Vagina (tissue), 2 donors: ENCODE results near the gene ZFYVE16. TPM values are rescaled to one million over a fixed set of nuclear protein-coding genes. Genes with fewer than 3 reads are reported as not detected.
"Not testable (repeated sequence)": the region's sequence is repeated elsewhere in the genome, so short reads cannot be mapped to it uniquely, and the experiment has no call there.

ENCODE experiments used
- DNase-seq, 2 donors: peaks; one replicate each; pipeline ENCODE4 v3.0.0-alpha.2; 2017; ENCODE audit errors: extremely low spot score in 2 of 2
- H3K27ac ChIP-seq: fragments of 200-600 bp; sonication (generic); one replicate; pipeline ENCODE4 v1.5.1; 2019
- H3K27me3 ChIP-seq: fragments of 200-600 bp; sonication (generic); one replicate; pipeline ENCODE4 v1.5.1; 2019
- H3K36me3 ChIP-seq, 2 donors: fragments of 200-600 bp; sonication (generic); one replicate each; pipeline ENCODE4 v1.5.1; 2017 to 2019
- H3K4me1 ChIP-seq: fragments of 200-600 bp; sonication (generic); one replicate; pipeline ENCODE4 v1.5.1; 2019
- H3K4me3 ChIP-seq, 2 donors: fragments of 200-600 bp; sonication (generic); 1 replicate in 1 of 2; 2 replicates in 1 of 2; pipeline ENCODE4 v1.5.1; 2016 to 2019
- H3K9me3 ChIP-seq: fragments of 200-600 bp; sonication (generic); one replicate; pipeline ENCODE4 v1.5.1; 2019
- POLR2A ChIP-seq, 2 donors: fragments of 450-650 bp; IDR thresholded peaks; one replicate each; pipeline ENCODE4 v1.6.1; 2017; ENCODE audit warnings: antibody characterized with exemption in 2 of 2, mild to moderate bottlenecking in 2 of 2, moderate library complexity in 2 of 2
- POLR2AphosphoS5 ChIP-seq, 2 donors: sonication (generic); formaldehyde crosslinking; IDR thresholded peaks; one replicate each; pipeline ENCODE4 v1.9.0; 2017; ENCODE audit warnings: antibody characterized with exemption in 2 of 2, mild to moderate bottlenecking in 2 of 2, low read depth in 1 of 2; ENCODE audit not compliant: insufficient read depth in 1 of 2
- intact Hi-C: fragments of 100-400 bp; cut with DNase I; formaldehyde crosslinking; loops from one replicate; pipeline ENCODE4 v1.15.1; 2023
- total RNA-seq: library from RNA; depleted of rRNA; stranded (reverse); fragments of >200 nt; gene quantifications from one replicate; pipeline ENCODE4 v1.2.3, GENCODE V29; 2016
- TF ChIP-seq, protein P1 (sequence below), 3 experiments: fragments of 450-650 bp in 2 of 3; fragments of 200-600 bp in 1 of 3; sonication (generic) in 1 of 3; IDR thresholded peaks; one replicate each; pipeline ENCODE4 v1.5.1; 2017 to 2019; ENCODE audit warnings: antibody characterized with exemption in 3 of 3, mild to moderate bottlenecking in 2 of 3, moderate library complexity in 2 of 3

Gene ZFYVE16
- total RNA-seq, 1 donor from 2014 or later: 28.2 TPM

- TF ChIP-seq POLR2AphosphoS5 (IDR thresholded peaks at IDR 0.05; ENCODE audit: insufficient read depth in 1 of 2, low read depth in 1 of 2): no peak
- TF ChIP-seq, protein P1, sequence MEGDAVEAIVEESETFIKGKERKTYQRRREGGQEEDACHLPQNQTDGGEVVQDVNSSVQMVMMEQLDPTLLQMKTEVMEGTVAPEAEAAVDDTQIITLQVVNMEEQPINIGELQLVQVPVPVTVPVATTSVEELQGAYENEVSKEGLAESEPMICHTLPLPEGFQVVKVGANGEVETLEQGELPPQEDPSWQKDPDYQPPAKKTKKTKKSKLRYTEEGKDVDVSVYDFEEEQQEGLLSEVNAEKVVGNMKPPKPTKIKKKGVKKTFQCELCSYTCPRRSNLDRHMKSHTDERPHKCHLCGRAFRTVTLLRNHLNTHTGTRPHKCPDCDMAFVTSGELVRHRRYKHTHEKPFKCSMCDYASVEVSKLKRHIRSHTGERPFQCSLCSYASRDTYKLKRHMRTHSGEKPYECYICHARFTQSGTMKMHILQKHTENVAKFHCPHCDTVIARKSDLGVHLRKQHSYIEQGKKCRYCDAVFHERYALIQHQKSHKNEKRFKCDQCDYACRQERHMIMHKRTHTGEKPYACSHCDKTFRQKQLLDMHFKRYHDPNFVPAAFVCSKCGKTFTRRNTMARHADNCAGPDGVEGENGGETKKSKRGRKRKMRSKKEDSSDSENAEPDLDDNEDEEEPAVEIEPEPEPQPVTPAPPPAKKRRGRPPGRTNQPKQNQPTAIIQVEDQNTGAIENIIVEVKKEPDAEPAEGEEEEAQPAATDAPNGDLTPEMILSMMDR (IDR thresholded peaks at IDR 0.05): no peak
- TF ChIP-seq POLR2A (IDR thresholded peaks at IDR 0.05): no peak
- Histone ChIP-seq H3K36me3 (no peaks in the 10 kb centered on the region), H3K27ac (no peak overlapping the region), H3K27me3 (no peaks in the 10 kb centered on the region), H3K9me3 (no peaks in the 10 kb centered on the region), H3K4me1 (peaks cover 34% of the 10 kb centered on the region), H3K4me3 (no peak overlapping the region)
- no peak for DNase-seq
- intact Hi-C loops: no loop called here
Observed at GRCh38 chr5:80411589-80412219, 3.8 kb downstream of the ZFYVE16 start.

DNA sequence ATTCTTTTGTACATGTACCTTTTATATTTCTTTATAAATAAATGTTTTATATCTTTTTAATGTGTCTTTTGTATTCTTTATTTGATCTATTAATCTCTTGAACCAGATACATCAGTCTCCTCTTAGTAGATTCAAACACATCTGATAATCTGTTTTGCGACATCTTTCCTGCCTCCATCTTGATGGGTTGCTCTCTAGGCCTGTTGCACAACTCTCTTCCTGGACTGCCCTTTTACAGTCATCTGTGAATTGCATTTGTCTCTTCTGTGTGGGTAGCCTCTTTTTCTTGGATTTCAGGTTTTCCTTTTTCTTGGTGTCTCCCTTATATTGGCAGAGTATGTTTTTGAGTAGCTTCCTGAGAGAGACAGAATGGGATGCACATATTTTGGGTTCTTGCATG is 6.2 kb downstream of the ZFYVE16 start:
- Histone ChIP-seq H3K27ac (no peak overlapping the region), H3K27me3 (no peaks in the 10 kb centered on the region), H3K4me3 (no peak overlapping the region), H3K9me3 (no peaks in the 10 kb centered on the region), H3K4me1 (peaks cover 25% of the 10 kb centered on the region), H3K36me3 (no peaks in the 10 kb centered on the region)
- no peak for DNase-seq
- intact Hi-C loops: no loop called here
- TF ChIP-seq POLR2AphosphoS5 (IDR thresholded peaks at IDR 0.05; ENCODE audit: insufficient read depth in 1 of 2, low read depth in 1 of 2) (no peak), POLR2A (IDR thresholded peaks at IDR 0.05) (no peak)
- TF ChIP-seq, protein P1 (IDR thresholded peaks at IDR 0.05): no peak

DNA sequence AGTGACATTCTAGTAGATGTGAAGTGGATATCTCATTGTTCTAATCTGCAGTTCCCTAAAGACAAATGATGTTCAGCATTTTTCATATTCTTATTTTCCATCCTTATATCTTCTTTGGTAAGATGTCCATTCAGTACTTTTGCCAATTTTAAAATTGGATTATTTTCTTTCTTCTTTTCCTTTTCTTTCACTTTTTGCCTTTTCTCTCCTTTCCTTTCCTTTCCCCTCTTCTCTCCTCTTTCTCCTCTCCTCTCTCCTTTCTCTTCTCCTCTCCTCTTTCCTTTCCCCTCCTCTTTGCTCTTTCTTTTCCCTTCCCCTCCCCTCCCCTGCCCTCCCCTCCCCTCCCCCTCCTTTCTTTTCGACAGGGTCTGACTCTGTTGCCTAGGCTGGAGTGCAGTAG is 10.1 kb downstream of the ZFYVE16 start:
- Histone ChIP-seq H3K36me3 (no peaks in the 10 kb centered on the region), H3K27me3 (no peaks in the 10 kb centered on the region), H3K4me3 (no peak overlapping the region), H3K9me3 (no peaks in the 10 kb centered on the region), H3K27ac (no peak overlapping the region), H3K4me1 (peaks cover 14% of the 10 kb centered on the region)
- TF ChIP-seq, protein P1 (IDR thresholded peaks at IDR 0.05): no peak
- no peak for DNase-seq
- intact Hi-C loops: no loop called here

DNA sequence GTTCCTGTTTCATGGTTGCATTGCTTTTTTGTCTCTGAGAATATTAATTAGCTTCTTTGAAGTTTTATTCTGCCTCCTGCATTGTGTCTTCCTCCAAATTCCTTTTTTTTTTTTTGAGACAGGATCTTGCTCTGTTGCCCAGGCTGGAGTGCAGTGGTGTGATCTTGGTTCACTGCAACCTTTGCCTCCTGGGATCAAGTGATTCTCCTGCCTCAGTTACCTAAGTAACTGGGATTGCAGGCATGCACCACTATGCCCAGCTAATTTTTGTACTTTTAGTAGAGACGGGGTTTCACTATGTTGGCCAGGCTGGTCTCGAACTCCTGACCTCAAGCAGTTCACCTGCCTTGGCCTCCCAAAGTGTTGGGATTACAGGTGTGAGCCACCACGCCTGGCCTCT is 16.5 kb downstream of the ZFYVE16 start:
- DNase-seq, H3K4me3 ChIP-seq, H3K4me1 ChIP-seq, H3K27ac ChIP-seq, H3K36me3 ChIP-seq, H3K9me3 ChIP-seq, intact Hi-C loops, H3K27me3 ChIP-seq: not testable (repeated sequence)

- Histone ChIP-seq H3K4me1 (no peaks in the 10 kb centered on the region), H3K9me3 (no peaks in the 10 kb centered on the region), H3K27ac (no peak overlapping the region), H3K36me3 (peaks cover 0 to 22% of the 10 kb centered on the region in 2 donors), H3K4me3 (no peak overlapping the region), H3K27me3 (no peaks in the 10 kb centered on the region)
- DNase-seq: no peak
- TF ChIP-seq, protein P1 (IDR thresholded peaks at IDR 0.05): no peak
- TF ChIP-seq POLR2A (IDR thresholded peaks at IDR 0.05): no peak
- TF ChIP-seq POLR2AphosphoS5 (IDR thresholded peaks at IDR 0.05; ENCODE audit: insufficient read depth in 1 of 2, low read depth in 1 of 2): no peak
- intact Hi-C loops: no loop called here
Observed at GRCh38 chr5:80435476-80435875, 27.6 kb downstream of the ZFYVE16 start.
